HuH-7.5 (cell line): Measurements from ENCODE around the gene OR14I1.

Experiments
- DNase-seq: peaks from one replicate; pipeline ENCODE4 v3.0.0; 2011; ENCODE audit warnings: low spot score

OR14I1 gene

GRCh38 chr1:248702714-248703113 lies at the start of gene OR14I1:
Gene OR14I1, minus strand, starts transcription at chr1:248702766.
- DNase-seq, result no peak

DNA sequence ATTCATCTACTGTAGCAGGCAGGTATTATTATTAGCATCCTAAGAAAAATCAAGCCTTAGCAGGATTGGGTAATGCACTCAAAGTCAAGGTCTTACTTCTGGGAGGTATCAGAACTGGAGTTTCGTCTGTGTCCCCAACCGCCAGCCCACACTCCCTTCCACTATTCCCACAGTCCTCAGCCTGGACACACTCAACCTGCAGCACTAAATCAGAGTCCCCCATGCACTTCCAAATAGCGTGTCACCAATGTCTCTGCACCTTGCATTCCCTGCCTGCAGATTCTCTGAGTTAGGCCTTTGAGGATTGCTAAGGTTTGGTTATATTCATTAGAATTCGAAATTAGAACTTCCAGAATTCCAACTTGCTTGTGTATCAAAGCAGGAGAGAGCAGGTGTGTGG lies 49.1 kb upstream of the OR14I1 start:
- DNase-seq, result no peak

DNA sequence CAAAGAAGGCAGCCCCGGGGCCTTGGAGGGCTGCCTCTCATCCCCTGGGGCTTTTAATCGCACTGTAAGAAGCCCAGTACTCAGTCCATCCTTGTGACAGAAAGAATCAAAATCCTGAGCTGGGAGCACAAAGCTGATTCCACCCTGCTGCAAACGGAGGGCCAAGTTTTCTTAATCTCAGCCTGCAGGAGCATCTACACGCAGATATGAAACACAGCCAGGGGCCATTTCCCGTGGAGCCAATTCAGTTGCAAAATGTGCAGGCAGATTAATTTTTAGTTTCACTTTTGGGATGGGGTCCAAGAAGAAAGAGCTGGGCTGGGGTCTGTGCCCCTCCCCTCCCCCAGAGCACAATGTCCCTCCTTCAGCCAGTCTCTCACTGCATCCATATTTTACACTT lies 48.6 kb upstream of the OR14I1 start:
- DNase-seq, result no peak

GRCh38 chr1:248750496-248750895 lies 47.9 kb upstream of the OR14I1 start:
- DNase-seq, result no peak

DNA sequence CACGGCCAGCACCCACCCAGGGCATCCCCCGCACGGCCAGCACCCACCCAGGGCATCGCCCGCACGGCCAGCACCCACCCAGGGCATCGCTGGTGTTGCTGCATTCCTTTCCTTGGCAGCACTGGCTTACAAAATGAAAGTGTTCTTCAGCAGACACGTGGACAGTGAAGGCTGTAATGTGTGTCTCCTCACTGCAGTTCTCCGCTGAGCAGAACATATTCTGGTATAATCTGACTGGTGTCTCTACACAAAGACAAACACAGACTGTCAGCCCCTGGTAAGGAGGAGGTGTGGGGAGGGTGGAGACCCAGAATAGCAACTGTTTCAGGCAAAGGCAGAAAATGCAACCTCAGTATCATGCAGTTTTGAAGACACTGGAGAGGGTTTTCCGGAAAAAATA lies 45.6 kb upstream of the OR14I1 start:
- no peak for DNase-seq

DNA sequence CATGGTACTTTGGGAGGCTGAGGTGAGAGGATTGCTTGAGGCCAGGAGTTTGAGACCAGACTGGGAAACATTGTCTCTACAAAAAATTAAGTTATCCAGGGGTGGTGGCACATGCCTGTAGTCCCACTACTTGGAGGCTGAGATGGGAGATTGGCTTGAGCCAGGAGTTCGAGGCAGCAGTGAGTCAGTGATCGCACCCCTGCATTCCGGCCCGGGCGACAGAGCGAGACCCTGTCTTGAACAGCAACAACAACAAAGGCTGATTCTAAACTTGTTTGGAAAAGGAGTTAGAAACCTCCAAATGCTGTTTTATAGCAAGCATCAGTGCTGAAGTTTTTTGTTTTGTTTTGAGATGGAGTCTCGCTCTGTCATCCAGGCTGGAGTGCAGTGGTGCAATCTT lies 38.3 kb upstream of the OR14I1 start:
- no peak for DNase-seq

DNA sequence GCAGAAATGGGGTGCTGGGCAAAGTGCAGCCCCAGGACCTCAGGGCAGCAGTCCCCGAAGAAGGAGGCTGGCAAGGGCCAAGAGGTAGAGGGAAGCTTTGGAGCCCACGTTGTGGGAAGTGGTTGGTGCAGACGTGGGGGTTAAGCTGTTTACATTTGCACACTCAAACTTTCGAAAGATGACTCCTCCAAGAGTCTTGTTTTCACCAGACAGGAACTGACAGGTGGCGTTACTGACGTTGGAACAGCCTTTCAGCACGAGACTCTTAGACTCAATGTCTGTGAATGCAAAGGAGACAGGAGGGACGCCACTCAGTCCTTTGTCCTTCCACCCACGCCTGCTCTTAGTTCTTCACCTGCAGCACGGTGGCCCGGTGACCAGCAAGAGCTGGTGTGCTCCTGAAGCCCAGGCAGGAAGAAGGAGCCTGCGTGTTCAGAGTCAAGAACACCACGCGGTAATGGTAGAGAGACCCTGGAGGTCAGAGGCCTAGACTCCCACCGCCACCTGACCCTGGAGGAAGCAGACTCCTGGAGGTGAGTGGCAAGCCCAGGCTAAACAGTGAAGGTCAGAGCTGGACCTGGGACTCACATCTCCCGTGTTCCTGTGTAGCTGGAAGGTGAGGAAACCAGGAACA lies 37.1 kb upstream of the OR14I1 start:
- DNase-seq, result no peak

GRCh38 chr1:248737457-248737856 lies 34.9 kb upstream of the OR14I1 start:
- no peak for DNase-seq

GRCh38 chr1:248736977-248737376 lies 34.4 kb upstream of the OR14I1 start:
- DNase-seq, result no peak

DNA sequence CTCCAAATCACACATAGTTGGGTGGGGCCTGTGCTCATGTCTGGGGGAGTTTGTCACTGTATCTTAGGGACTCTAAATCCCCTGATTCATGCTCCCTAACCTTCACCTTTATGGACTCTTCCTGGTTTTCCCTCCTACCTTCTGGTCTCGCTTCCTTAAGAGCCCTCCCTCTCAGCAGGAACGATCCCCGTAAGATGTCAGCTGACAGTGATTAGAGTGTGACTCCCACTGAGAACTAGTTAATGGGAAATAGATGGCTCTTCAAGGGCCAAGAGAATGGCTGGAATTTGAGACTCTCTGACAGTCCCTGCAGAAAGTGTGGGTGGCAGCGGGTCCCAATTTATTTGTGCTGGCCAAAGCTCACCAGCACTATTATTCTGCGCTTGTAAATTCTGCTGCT lies 31.0 kb upstream of the OR14I1 start:
- DNase-seq, result no peak

- no peak for DNase-seq
These were observed 28.2 kb upstream of the OR14I1 start for GRCh38 chr1:248730507-248731335.

DNA sequence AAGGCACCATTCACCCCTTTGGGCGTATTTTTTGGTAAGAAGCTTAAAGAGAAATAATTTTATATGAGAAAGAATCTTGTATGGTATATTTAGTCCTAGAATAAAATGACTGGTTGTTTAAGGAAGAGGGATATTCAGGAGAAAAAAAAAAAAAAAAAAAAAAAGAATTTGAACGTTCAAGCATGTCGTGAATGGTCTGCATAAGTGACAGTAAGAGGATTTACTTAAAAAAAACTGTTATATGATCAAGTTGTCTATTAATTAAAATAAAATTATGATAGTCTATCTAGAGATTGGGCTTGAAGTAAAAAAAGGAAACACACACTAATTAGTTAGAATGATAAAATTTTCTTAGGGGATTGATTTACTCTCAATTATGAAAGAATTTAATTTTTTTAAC lies 11.7 kb upstream of the OR14I1 start:
- no peak for DNase-seq

GRCh38 chr1:248710305-248710900 lies 7.8 kb upstream of the OR14I1 start:
- no peak for DNase-seq

- DNase-seq, result no peak
These were observed 2.0 kb upstream of the OR14I1 start for GRCh38 chr1:248704606-248705005.

- DNase-seq, result no peak
These were observed 1.1 kb upstream of the OR14I1 start for GRCh38 chr1:248703674-248704073.

DNA sequence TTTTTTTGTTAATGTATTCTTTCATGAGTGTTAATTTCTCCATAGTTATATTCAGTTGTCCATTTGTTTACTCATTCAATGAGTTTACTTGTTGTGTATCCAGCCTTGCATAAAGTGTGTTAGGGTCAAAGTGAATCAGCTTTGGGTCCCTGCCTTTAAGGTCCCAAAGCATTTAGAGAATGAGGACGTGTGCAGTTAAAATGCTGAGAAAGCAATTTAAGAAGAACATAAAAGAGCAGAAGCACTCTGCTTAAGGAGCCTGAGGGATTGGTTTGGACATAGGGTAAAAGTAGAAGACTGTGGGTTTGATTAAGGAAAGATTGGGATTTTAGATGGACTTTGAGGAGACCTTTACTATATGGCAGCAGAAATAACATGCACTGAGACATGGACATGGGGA lies 3.5 kb downstream of the OR14I1 start:
- DNase-seq, result no peak

GRCh38 chr1:248697907-248698306 lies 4.7 kb downstream of the OR14I1 start:
- DNase-seq, result no peak

DNA sequence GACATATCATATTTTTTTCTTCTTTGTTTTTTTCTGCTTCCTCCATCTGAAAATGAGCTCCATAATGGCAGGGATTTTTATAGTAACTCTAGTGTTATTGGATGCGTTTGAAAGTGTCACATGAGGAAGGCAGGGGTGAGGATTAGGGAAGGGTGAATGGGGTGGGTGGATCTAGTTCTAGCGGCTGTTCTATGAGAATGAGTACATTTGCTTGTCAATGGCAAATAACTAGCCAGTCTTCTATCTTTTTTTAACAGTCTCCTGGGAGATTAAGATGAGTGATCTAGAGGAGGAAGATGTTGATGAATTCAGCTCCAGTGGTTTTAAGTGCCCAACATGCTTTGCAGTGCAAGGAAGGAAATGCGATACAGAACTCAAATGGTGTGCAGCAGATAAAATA lies 5.8 kb downstream of the OR14I1 start:
- DNase-seq, result no peak

GRCh38 chr1:248696261-248696660 lies 6.3 kb downstream of the OR14I1 start:
- DNase-seq, result peak; percentile 18

- no peak for DNase-seq
These were observed 7.0 kb downstream of the OR14I1 start for GRCh38 chr1:248695451-248696132.

DNA sequence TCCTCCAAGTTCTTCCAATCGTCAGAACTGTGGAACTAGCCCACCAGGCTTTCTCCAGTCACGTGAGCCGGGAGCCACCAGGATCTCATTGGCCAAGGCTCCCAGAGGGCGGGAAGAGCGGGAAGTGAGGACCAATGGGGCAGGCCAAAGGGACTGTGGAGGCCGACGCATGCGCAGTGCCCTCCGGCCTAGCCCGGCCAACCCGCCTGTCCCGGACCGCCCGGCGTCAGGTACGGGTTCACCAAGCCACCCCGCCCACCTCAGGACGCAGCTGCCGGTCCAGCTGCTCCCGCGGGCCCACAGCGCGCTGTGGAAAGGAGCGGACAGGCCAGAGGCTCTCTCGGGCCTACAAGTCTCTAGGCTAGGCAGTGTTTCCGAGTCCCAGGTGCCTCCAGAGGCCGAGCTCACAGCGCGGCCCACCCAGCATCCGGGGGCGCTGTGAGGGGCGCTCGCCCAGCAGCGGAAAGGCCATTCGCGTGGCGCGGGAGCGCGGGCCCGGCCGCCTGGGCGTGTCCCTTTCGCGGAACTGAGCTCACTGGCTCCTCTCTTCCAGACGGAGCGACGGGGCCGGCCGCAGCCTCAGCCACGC lies 10.9 kb downstream of the OR14I1 start:
- no peak for DNase-seq

DNA sequence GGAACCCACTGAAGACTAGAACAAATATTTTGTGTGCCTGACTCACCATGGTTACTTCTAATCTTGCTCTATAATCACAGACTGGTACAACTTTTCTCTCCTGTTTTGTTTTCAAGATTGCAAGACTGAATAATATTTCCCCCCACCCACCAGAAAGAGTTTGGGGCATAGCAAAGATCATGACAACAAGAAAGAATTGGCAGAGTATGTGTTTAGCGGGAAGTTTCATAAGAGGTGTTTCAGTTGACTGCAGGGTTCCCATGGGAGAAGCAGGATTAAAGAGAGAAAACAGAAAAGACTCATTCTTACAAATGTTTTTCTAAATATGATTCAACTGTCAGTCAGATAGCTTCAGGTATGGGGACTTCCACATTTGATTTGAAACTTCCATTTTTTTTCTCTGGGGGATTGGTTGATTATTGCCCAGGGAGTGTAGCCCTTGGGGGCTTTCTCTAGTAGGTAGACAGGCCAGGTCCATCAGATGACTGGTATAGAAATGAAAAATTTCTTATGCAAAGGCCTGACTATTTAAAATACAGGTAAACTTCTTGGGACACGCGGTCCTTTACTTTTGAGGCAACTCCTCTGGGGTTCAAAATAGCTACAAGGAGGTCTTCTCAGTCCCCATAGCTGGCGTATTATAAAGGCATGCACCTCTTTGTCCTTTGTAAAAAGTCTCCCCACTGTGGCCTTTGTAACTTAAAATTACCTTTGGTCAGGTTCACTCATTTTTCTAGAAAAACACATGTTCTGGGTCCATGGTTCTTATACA lies 13.9 kb downstream of the OR14I1 start:
- no peak for DNase-seq
